ENCODE measurements around the gene RBMS1.
"Not testable (repeated sequence)": the region's sequence is repeated elsewhere in the genome, so short reads cannot be mapped to it uniquely, and the experiment has no call there.

Gene RBMS1

DNA sequence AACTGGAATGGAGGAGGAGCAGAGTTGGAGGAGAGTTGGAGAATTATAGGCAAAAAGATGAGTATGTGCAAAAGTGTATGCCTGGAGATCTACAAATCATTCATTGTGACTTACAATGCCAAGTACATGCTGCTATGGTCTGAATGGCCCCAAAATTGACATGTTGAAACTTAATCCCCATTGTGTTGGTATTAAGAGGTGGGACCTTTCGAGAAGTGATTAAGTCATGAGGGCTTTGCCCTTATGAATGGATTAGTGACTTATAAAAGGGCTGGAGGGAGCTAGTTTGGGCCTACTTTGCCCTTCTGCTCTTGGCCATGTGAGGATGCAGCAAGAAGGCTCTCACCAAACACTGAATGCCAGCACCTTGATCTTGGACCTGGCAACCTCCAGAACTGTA lies 6.3 kb upstream of the RBMS1 start:
- DNase-seq: no peak

DNA sequence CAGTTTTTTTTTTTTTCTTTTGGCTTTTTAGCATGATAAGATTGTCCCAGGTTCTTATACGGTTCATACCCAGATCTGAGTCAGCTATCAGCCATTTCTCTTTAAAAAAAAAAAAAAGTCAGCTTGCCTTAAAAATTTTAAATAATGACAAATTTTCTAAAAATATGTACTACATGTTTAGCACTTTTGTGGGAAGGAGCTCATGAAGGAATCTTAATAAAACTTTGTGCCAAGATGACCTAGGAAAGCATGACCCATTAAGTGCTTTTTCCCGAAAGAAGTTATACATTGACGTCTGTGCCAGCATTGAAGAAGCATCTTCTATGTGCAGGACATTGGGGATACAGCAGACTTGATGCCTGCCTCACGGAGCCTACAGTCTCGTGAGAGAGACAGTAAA lies 4.5 kb upstream of the RBMS1 start:
- no peak for DNase-seq

DNA sequence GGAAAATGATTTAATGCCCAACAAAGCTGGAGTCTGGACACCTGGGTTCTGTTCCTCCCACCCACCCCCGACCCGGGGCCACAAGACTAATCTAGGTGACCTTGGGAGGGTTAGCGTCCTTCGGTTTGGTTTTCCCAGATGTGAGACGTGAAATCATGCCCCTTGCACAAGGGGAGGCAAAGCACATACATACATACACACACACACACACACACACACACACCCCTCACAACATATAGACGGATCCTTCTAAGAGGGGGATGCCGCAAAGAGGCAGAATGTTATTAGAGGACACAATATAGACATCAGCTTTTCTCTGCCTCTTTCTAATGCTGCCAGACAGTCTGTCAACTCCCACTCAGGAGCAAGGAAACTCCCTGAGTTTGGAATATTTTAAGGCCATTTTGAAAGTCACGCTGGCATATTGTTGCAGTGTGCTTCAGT lies 616 bp upstream of the RBMS1 start:
- DNase-seq: no peak

DNA sequence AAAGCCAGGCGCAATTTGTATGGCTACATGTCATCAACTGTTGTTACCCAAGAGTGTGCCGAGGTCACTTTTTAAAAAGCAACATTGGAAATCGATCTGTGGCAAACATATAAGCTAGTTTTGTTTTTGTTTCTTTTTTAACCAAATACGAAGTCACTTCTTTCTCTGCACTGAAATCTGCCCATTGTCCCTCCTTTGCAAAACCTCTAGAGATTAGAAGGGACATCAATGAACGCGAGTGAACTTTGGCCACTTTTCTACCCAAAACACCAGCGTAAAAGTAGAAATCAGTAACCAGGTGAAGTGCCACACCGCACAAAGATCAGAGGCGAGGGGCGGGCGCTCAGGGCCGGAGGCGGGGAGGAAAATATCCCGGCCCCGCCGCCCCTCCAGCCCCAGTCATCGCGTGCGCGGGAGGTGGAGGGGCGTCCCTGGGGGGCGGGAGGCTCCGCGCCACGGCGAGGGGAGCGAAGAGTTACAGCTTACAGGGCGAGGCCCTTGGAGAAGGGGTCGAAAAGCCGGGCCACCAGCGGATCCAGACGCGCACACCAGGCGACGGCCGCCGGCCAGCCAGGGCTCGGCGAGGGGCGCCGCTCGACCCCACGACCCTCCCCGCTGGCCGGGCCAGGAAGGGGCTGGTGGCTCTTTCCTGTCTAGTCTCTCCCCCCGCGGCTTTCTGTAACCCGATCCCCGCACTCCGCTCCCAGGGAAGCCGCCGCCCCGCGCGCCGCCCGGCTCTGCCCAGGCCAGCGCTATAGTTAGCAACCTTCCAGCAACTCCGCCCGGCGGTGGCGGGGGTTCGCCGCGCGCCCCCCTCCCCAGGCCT lies 993 bp downstream of the RBMS1 start:
- DNase-seq: peak; percentile 50

DNA sequence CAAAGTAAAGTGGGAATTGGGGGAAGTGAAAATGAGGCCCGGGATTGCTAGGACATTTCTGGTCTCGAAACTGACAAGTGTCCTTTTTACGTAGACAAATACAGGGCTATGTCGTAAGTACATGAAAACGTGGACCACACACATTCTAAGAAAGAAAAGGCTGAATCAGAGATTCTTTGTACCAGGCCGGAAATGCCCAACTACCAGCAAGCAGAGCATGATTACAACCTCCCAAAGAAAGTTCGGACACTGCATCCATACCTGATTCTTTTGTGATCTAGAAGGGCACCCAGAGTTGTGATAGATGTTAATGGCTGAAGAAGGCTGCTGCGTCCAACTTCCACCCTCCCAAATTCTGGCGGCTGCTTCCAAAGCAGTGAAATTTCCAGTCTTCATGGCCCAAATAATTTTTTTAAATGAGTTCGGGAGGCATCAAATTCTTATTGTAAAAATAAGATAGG lies 1.7 kb downstream of the RBMS1 start:
- no peak for DNase-seq

DNA sequence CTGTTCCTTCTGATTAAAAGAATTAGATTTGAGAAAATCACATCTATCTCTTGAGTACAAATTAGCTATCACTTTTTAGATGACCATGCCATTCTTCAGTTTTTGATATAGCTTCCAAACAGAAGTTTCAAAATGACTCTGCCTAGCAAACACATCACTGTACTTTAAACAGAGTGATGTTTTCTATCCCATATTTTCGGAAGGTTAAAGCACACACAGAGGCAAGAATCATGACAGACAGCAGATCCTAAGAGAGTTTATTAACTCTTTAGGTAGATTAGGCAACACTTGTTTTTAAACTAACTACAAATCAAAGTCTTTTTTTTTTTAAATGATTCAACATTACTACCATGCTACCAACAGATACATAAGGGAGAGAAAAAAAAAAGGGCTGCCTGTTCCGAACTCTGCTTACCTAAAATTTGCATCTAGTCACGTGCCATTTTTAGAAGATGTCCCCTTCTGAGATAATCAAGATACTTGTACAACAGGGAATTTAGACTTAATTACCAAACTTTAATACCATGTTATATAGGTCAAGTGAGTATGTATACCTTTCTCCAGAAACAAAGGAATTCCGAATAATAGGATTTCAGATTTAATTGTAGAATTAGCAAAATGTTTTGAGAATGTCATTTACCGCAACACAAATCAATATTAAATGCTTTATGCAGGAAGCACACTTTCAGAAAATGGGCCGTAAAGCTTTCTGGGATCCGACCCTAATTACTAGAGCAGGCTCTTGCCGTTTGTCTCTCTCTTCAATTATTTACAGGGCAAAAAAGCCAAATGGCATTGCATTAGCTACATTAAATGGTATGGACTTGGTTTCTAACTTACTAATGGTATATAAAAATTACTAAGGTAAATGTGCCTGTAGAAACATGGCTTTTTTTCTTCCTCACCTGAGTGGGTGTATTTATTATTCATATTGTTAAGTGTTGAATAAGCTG lies 2.6 kb downstream of the RBMS1 start:
- no peak for DNase-seq

DNA sequence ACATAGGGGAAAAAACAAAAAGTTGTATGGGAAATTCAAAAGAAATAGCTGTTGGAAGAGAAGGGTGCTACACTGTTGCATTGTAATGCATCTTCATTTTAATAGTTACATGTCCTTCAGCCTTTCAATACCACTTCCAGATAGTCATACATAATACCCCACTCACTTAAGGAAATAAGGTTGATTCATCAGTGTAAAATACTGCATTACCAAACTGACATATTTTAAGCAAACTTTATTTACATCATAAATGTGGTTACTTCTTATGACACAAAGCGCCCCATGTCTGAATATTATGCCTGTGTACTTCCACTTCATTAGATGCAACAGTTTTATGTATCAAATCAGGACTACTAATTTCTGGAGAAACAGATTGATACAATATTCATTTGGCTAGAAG lies 4.5 kb downstream of the RBMS1 start:
- no peak for DNase-seq

DNA sequence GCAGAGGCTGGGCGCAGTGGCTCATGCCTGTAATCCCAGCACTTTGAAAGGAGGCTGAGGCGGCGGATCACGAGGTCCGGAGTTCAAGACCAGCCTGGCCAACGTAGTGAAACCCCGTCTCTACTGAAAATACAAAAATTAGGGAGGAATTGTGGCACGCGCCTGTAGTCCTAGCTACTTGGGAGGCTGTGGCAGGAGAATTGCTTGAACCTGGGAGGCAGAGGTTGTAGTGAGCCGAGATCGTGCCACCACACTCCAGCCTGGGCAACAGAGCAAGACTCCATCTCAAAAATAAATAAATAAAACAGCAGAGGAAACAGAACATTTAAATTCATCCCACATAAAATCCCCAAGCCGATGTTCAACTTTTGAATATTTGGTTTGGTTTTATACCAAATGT lies 5.3 kb downstream of the RBMS1 start:
- not testable (repeated sequence) for DNase-seq

DNA sequence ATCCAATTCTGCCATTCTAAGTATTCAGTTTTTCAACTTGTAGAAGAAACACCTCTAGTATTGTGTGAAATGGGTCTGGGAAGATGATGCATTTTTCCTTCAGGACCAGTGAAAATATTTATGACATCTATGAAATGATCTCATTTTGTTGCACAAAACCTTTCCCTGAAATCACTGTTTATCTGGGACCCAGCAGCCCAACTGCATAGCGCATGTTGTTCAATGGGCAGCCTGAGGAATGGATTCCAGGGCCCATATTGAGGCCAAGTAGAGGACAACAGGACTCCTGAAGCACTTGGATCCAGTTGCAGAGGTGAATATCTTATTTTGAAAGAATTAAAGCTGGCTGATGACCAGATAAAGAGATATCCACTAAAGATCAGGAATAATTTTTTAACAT lies 7.3 kb downstream of the RBMS1 start:
- DNase-seq: no peak

DNA sequence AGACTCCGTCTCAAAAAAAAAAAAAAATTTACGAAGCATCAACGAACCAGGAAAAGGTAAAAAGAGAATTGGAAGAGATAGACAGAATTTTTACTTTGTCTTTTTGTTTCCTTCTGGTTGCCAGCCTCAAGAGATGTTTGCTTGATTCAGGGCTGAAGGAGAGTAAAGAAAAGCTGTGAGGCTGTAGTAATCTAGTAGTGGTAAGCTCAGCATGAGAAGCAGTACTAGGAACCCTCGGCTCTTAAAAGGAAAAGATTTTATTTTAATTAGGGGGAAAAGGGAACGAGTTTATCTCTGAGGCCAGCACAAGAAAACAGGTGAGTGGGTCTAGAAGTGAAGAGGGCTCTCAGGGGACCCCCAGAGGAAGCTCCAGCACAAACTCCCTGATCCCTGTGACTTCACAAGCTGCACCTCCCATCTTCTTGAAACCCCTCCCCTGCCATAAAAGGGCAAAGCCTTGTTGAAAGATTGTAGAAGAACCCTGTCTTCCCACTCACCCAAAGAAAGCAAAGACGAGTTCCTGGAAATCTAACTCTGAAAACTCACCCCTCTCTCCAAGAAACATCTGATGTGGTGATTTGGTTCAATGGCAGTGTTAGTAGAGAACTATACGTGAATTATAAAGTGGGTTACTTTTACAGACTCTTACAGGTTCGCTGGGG lies 8.6 kb downstream of the RBMS1 start:
- no peak for DNase-seq

DNA sequence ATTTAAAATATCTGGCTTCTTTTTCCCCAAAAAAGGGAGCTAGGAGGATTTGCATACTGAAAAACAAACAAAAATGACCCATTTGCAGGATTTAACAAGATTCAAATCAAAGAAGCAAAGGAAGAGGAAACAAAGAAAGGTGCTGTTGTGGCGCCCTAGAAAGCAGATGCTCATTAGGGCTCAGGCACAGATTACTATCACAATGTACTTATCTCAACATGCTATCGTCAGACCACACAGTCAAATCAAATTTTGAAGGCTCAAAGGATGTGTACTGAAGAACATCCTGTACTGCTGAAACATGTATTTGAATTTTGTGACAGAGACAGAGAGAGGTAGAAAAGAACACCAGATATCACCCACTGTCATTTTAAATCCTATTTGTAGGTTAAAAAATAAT lies 10.9 kb downstream of the RBMS1 start:
- no peak for DNase-seq

DNA sequence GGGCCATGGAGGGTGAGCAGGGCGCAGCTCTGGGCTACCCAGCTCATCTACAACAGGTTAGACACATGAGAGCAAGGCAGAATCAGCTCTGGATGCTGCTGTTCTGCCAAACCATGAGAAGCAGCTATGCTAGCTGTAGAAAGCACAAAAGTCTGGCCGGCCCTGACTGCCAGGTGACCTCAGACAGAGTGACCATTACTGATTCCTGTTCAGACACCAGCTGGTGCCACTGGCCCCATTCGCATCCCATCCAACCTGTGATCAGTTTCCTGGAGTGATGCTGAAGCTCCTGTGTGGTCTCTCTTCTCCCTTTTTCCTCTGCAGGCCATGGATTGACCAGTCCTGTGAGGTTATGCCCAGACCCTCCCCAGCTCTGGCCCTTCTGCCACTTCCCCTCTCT lies 14.3 kb downstream of the RBMS1 start:
- no peak for DNase-seq

DNA sequence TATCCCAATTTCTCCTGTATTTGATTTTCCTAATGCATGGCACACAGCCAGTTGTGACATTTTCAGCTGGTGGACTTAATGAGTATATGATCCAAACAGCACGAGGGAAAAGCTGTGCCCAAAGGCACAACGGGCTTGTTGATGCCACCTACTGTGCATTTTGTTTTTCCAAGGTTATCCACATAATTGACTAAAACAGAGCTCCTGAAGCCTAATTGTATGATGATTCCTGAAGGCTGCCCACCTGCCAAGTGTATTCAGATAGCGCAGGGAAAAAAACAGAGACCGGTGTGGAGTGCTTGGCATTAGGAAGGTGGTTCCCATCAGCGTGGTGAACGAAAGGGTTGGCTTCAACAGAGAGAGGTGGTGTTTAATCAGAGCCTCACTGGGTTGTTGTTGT lies 14.9 kb downstream of the RBMS1 start:
- no peak for DNase-seq

DNA sequence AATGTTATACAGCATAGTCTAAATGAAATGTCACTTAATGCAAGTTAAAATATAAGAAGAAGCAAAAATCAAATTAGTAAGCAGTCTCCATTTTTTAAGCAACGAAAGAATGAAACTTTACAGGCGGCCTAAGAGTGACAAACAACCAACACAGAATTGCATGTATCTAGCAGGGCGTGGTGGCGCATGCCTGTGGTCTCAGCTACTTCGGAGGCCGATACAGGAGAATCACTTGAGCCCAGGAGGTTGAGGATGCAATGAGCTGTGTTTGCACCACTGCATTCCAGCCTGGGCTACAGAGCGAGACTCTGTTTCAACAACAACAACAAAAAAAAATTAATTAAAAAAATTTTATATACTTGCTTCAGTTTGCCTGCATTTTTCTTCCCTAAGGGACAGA lies 16.6 kb downstream of the RBMS1 start:
- DNase-seq: no peak

DNA sequence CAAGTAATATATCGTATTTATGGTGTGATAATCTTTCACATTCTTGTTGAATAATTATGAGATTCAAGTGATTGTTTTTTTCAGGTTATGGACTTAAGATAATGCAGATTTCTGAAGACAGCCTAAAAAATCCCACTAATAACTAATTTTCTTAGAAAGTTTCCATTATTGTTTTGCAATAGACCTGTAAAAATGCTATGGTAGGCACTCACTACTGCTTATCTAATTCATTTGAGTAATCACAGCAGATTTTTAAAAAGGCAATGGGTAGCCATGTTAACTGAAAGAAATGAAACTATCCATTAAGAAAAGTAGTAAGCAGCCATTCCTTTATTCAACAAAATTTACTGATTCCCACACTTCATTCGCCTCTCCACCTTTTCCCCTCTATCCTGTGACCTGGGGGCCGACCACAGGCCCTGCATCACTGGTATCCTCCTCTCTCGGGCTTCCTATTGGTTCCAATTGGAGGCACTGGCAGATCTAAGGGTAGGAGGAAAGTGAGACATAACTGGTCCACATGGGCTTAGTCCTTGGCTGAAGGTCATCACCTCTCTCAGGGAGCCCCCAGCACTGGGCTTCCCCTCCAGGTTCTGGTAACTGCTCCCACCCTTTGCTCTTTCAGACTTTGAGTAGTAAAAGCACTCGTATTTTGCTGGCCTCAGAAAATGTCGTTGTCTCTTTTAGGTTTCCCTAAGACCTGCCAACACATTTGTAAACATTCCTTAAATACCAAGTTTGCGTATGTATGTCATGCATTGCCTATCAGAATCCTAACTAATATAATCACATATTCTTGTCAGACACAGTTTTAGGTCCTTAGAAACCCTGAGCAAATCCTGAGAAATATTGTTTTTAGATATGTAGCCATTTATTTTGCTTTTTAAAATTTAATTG lies 18.5 kb downstream of the RBMS1 start:
- DNase-seq: no peak

DNA sequence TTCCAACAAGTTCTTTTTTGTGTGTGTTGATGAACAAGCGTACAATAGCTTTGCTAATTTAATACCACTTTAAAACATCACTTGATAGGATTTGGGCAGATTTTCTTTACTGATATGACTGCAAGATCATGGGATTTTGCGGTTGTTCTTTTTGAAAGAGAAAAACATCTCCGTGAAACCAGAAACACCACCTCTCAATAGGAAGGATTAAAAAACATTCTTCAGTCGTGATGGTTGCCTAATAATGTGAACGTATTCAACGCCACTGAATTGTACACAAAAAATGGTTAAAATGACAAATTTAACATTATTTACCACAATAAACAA lies 19.3 kb downstream of the RBMS1 start:
- DNase-seq: no peak

DNA sequence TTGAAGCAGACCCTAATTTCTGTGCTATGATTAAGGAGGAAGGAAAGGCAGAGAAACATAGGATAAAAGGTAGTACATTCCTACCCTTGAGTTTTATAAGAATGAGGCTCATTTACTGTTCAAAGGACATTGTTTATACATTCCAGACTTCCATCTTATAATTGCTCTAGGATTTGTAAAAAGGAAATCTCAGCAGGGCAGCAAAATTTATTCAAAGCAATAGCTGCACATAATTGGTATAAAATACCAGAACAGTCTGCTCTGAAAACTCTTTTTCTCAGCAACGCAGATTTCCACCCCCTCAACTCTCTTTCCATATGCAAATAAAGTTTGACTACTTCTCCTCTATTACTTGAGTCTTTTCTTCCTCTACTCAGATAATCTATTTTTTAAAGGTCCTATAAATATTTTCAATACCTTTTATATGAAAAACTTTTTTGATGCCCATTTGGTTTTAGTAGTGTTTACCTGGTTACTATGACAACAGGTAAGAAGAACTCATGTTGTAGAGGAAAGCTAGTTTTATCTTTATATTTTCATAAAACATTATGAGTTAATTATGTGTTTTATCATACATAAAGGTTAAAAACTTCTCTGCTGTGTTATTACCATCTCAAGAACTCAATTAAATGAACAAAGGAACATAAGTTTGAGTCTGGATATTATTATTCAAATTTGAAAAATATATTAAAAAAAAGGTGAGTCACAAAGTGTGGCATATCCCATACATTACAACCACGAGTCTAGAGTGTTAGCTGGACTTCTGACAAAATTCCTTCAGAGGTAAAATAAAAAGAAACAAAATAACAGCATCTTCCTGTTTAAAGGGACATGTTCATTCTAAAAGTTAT lies 19.9 kb downstream of the RBMS1 start:
- DNase-seq: no peak

DNA sequence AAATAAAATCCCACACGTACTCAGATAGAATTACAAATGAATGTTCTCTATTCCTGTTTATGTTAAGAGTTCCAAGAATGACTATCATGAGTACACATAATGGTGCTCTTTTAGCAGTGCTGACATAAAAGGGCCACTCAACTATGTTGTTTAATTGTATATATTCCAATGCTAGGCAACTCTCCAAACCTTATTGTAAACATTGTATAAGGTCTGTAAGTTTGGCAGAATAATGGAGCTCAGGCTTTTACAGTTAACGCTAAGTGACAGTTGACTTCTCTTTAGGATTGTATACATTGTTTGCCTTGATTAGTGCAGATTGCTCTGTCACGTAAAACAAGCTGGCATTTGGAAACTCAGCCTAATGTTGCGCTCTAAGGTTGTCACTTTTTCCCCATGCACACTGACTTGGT lies 20.8 kb downstream of the RBMS1 start:
- no peak for DNase-seq

DNA sequence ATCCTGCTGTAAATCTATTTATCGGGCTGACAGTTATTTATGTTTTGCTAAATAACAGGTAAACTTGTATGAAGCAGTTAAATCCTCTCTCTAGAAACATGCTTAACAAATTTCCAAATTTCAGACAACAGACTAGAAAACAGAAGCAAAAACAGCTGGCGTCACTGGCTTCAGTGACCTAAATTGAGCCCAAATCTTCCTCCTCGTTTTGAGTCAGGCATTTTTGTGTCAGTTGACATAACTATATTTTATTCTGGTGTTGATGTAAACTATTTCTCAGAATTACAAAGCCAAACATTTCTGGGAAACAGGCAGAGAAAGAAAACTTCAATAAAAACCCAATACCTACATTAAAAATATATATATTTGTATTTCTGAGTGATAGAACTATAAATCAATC lies 21.7 kb downstream of the RBMS1 start:
- no peak for DNase-seq

DNA sequence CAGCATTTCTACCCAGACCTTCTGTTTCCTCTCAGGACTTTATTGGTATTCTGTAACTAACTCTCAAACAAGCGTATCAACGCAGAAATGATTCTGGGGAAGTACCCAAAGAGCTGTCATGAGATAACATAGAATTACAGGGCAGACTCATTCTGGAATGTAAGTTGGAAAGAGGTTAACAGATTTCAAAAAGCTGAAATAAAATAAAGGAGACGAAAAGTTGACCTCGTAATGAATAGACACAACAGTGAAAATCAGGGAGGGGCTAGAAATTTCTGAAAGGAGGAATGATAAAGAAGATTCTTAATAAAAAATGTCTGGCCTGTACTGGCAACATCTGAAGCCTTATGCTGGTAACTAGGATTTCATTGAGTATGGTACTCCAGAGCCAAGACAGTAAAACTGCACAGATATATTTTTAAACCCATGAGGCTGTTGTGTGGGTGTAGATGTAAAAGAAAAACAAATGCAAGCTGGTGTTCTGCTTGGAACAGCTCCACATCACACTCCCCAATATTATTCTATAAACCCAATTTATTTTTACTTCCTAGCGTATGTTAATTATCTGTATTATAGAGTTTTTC lies 23.9 kb downstream of the RBMS1 start:
- no peak for DNase-seq

DNA sequence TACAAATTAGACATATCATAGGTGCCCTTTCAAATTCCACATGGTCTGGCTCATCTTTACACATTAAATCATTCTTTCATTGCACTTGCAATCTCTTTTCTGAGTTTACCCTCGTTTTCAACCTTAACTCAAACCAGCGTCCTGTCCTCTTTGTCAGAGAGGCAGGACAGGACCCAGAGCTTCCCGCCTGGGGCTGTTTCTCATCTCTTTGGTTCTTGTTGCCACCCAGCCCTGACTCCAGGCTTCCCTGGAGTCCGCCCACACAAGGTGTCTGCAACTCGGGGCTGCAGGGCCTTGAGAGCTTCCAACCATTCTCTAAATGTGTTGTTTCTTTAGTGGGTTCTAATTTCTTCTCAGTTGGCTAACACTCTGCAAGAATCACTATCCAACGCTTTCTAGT lies 24.4 kb downstream of the RBMS1 start:
- DNase-seq: no peak
